ENCODE results near the gene MRPS17. TPM values are rescaled to one million over a fixed set of nuclear protein-coding genes. Genes with fewer than 3 reads are reported as not detected.

Gene MRPS17
- 10.3 and 12.8 TPM in 2 replicates for total RNA-seq

DNA sequence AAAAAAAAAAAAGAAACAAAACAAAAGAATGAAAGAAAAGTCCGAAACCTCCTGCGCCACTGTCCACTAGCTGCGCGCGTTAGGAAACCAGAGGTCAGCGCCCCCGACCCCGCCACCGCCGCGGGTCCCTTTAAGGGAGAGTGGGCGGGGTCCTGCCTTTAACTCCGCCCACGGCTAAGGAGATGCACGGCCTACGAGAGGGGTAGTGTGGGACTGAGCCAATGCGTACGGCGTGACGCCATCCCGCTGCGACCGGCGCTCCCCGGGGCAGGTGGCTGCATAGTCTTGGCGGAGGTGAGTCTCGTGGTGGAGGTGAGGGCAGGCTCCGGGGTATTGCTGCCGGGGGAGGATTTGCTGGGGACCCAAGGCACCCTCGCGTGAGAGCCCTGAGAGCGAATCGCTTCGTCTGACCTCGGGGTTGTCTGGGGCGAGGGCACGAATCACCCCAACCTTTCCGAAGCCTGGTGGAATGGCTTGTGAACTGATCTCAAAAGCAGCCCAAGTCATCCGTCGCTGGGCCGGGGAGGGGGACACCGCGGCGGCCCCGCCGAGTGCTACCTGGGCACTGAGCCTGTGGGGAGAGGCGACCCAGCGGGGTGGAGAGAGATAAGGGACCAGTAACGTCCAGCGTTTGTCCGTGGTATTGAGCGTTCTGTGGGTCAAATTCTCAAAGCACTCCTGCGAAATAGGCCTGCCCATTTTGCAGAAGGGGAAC lies at the start of gene MRPS17:
Gene MRPS17, plus strand, starts transcription at position 241 of the 715 bp plus-strand sequence. CDS start 1,319 bp downstream, outside the sequence.

DNA sequence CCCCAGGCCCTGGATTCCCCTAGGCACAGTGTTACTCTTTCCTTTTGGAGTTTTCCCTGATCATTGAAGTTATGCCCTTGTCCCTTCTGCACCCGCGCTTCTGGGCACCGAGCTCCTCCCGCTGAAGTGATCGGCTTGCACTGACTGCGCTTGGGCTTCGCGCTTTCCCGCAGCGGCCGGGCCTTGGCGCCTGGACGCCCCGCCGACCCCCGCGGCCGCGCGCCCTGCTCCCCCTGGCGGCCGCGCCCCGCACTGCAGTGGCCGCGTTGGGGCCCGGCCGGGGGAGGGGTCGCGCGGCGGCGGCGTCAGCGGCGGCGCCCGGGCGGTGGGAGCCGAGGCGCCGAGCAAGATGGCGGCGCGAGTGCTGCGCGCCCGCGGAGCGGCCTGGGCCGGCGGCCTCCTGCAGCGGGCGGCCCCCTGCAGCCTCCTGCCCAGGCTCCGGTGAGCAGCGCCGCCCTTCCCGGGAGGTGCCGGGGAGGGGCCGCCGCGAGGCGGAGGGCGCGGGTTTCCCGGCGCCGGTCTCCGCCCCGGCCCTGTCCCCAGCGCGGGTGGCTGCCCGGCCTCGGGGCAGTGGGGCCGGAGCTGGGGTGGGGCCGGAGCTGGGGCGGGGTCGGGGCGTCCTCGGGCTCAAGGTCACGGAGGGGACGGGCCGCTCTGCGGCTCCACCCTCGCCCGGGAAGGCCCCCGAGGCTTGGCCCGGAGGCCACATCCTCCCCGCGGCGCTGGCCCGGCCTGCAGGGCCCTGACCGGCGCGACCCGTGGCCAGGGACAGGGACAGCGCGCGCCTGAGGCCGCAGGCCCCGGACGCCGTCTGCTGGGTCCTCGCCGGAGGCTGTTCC lies 12.8 kb downstream of the MRPS17 start, which contains the start of gene NIPSNAP2:
Gene NIPSNAP2, plus strand, starts transcription at position 325 of the 839 bp plus-strand sequence. Its CDS starts 25 bp downstream, at position 350.

Other genes with a start within 250 kb of the MRPS17 start
- gene SEPTIN14, start 89.1 kb upstream of the MRPS17 start, total RNA-seq = not detected in 2 replicates
- gene ZNF713, start 64.4 kb upstream of the MRPS17 start, total RNA-seq = 0.58 and 1.2 TPM in 2 replicates
- 40.0 and 57.3 TPM in 2 replicates for gene NIPSNAP2, start 12.7 kb downstream of the MRPS17 start, total RNA-seq
- 50.3 and 60.8 TPM in 2 replicates for gene PSPH, start 99.6 kb downstream of the MRPS17 start, total RNA-seq
- gene CCT6A, start 99.9 kb downstream of the MRPS17 start, total RNA-seq = 111 and 186 TPM in 2 replicates
- 229 and 259 TPM in 2 replicates for gene SUMF2, start 112.4 kb downstream of the MRPS17 start, total RNA-seq
- gene PHKG1, start 141.1 kb downstream of the MRPS17 start, total RNA-seq = 0.99 and 1.6 TPM in 2 replicates
- gene CHCHD2, start 154.6 kb downstream of the MRPS17 start, total RNA-seq = 203 and 460 TPM in 2 replicates
- gene NUPR2, start 164.5 kb downstream of the MRPS17 start, total RNA-seq = not detected in 2 replicates